SK-N-SH treated with all-trans-retinoic acid at 6 μM for 48 hours (cell line): Measurements from ENCODE around the gene SKIL.

Experiments
- ATAC-seq: fragments of 200-7000 bp; cut with Tn5 transposase; 3 replicates; pipeline ENCODE4 v1.9.1; 2020; ENCODE audit warnings: mild to moderate bottlenecking, moderate library complexity
- ARNTL ChIP-seq: fragments of 450-650 bp; formaldehyde crosslinking; IDR thresholded peaks from 2 replicates; pipeline ENCODE4 v1.5.0; 2020; ENCODE audit warnings: low read depth, mild to moderate bottlenecking, moderate library complexity, borderline replicate concordance
- BACH2 ChIP-seq: fragments of 250-450 bp; sonication (Bioruptor Pico); IDR thresholded peaks from 2 replicates; pipeline ENCODE4 v1.9.0; 2021; ENCODE audit warnings: mild to moderate bottlenecking, borderline replicate concordance
- CSDC2 ChIP-seq: fragments of 250-450 bp; sonication (Bioruptor Pico); IDR thresholded peaks from 2 replicates; pipeline ENCODE4 v1.5.0; 2020; ENCODE audit warnings: mild to moderate bottlenecking, moderate library complexity
- CSRNP3 ChIP-seq: fragments of 250-450 bp; sonication (Bioruptor Pico); IDR thresholded peaks from 2 replicates; pipeline ENCODE4 v1.5.1; 2021; ENCODE audit warnings: mild to moderate bottlenecking, moderate library complexity
- ESRRG ChIP-seq: fragments of 250-450 bp; sonication (Bioruptor Pico); IDR thresholded peaks from 2 replicates; pipeline ENCODE4 v1.6.1; 2021; ENCODE audit warnings: mild to moderate bottlenecking
- ISL1 ChIP-seq: fragments of 250-450 bp; sonication (Bioruptor Pico); IDR thresholded peaks from 2 replicates; pipeline ENCODE4 v2.1.2; 2022; ENCODE audit warnings: mild to moderate bottlenecking, moderate library complexity
- OSR1 ChIP-seq: fragments of 250-450 bp; sonication (Bioruptor Pico); IDR thresholded peaks from 2 replicates; pipeline ENCODE4 v1.8.0; 2022; ENCODE audit warnings: moderate library complexity, mild to moderate bottlenecking, inconsistent platforms
- POU6F1 ChIP-seq: fragments of 250-450 bp; sonication (Bioruptor Pico); IDR thresholded peaks from 2 replicates; pipeline ENCODE4 v1.8.0; 2021; ENCODE audit warnings: low read depth, mild to moderate bottlenecking, moderate library complexity, borderline replicate concordance
- PPARA ChIP-seq: fragments of 250-450 bp; sonication (Bioruptor Pico); IDR thresholded peaks from 2 replicates; pipeline ENCODE4 v1.5.0; 2020; ENCODE audit warnings: mild to moderate bottlenecking, borderline replicate concordance
- SNAI2 ChIP-seq: fragments of 250-450 bp; sonication (Bioruptor Pico); IDR thresholded peaks from 2 replicates; pipeline ENCODE4 v1.5.0; 2020; ENCODE audit warnings: mild to moderate bottlenecking, moderate library complexity
- TCF4 ChIP-seq: fragments of 250-450 bp; sonication (Bioruptor Pico); IDR thresholded peaks from 2 replicates; pipeline ENCODE4 v1.8.0; 2021; ENCODE audit warnings: mild to moderate bottlenecking, moderate library complexity, borderline replicate concordance
- TOX ChIP-seq: fragments of 250-450 bp; sonication (Bioruptor Pico); IDR thresholded peaks from 2 replicates; pipeline ENCODE4 v1.8.0; 2021; ENCODE audit warnings: mild to moderate bottlenecking, moderate library complexity, borderline replicate concordance
- ZC3H10 ChIP-seq: fragments of 250-450 bp; sonication (Bioruptor Pico); IDR thresholded peaks from 2 replicates; pipeline ENCODE4 v1.5.1; 2021; ENCODE audit warnings: mild to moderate bottlenecking, moderate library complexity
- ZFP3 ChIP-seq: fragments of 250-450 bp; sonication (Bioruptor Pico); IDR thresholded peaks from 2 replicates; pipeline ENCODE4 v1.5.0; 2020; ENCODE audit warnings: mild to moderate bottlenecking, moderate library complexity
- ZFP30 ChIP-seq: fragments of 450-650 bp; formaldehyde crosslinking; IDR thresholded peaks from 2 replicates; pipeline ENCODE4 v1.5.0; 2022; ENCODE audit warnings: mild to moderate bottlenecking, moderate library complexity
- ZNF565 ChIP-seq: fragments of 450-650 bp; formaldehyde crosslinking; conservative IDR thresholded peaks from 2 replicates; pipeline ENCODE4 v1.5.0; 2020; ENCODE audit warnings: low read depth, mild to moderate bottlenecking, moderate library complexity
- ZNF8 ChIP-seq: fragments of 450-650 bp; formaldehyde crosslinking; IDR thresholded peaks from 2 replicates; pipeline ENCODE4 v1.5.0; 2020; ENCODE audit warnings: mild to moderate bottlenecking, moderate library complexity
- TF ChIP-seq, protein P1 (sequence below): fragments of 250-450 bp; sonication (Bioruptor Pico); IDR thresholded peaks from 2 replicates; pipeline ENCODE4 v1.5.0; 2020; ENCODE audit warnings: mild to moderate bottlenecking, moderate library complexity
- TF ChIP-seq, protein P2 (sequence below): fragments of 250-450 bp; sonication (Bioruptor Pico); IDR thresholded peaks from 2 replicates; pipeline ENCODE4 v1.5.1; 2020; ENCODE audit warnings: low read depth, mild to moderate bottlenecking, moderate library complexity
- TF ChIP-seq, protein P3 (sequence below): fragments of 250-450 bp; sonication (Bioruptor Pico); IDR thresholded peaks from 2 replicates; pipeline ENCODE4 v1.8.0; 2020; ENCODE audit warnings: mild to moderate bottlenecking, moderate library complexity, borderline replicate concordance

Gene SKIL

GRCh38 chr3:170352936-170353335 lies 4.6 kb upstream of the SKIL start:
- TF ChIP-seq ZNF565 (CRISPR knock-in tag) (no peak), TOX (CRISPR knock-in tag) (no peak)
- TF ChIP-seq, all 23 proteins: peak for 0
- ATAC-seq, result no peak

DNA sequence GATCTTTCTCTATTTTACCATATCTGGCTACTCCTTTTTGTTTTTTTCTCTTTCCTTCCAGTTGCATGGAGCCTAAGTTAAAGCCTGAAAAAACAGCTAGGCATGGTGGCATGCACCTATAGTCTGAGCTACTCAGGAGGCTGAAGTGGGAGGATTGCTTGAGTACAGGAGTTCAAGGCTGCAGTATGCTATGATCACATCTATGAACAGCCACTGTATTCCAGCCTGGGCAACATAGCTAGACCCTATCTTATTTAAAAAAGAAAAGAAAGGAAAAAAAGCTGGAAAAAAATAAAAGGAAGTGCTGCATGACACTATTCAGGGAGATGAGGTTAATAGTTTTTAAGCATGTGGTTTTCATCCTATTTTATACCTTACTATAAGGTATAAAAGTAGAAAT lies 4.0 kb upstream of the SKIL start:
- TF ChIP-seq ZNF565 (CRISPR knock-in tag), result no peak
- TF ChIP-seq OSR1 (CRISPR knock-in tag), result no peak
- TF ChIP-seq TOX (CRISPR knock-in tag), result no peak
- TF ChIP-seq TCF4 (CRISPR knock-in tag), result no peak
- no peak for TF ChIP-seq ZFP30 (CRISPR knock-in tag)
- TF ChIP-seq ISL1 (CRISPR knock-in tag), result no peak
- TF ChIP-seq, protein P1, sequence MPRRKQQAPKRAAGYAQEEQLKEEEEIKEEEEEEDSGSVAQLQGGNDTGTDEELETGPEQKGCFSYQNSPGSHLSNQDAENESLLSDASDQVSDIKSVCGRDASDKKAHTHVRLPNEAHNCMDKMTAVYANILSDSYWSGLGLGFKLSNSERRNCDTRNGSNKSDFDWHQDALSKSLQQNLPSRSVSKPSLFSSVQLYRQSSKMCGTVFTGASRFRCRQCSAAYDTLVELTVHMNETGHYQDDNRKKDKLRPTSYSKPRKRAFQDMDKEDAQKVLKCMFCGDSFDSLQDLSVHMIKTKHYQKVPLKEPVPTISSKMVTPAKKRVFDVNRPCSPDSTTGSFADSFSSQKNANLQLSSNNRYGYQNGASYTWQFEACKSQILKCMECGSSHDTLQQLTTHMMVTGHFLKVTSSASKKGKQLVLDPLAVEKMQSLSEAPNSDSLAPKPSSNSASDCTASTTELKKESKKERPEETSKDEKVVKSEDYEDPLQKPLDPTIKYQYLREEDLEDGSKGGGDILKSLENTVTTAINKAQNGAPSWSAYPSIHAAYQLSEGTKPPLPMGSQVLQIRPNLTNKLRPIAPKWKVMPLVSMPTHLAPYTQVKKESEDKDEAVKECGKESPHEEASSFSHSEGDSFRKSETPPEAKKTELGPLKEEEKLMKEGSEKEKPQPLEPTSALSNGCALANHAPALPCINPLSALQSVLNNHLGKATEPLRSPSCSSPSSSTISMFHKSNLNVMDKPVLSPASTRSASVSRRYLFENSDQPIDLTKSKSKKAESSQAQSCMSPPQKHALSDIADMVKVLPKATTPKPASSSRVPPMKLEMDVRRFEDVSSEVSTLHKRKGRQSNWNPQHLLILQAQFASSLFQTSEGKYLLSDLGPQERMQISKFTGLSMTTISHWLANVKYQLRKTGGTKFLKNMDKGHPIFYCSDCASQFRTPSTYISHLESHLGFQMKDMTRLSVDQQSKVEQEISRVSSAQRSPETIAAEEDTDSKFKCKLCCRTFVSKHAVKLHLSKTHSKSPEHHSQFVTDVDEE (CRISPR knock-in tag), result no peak
- TF ChIP-seq CSDC2 (CRISPR knock-in tag), result no peak
- TF ChIP-seq SNAI2, result no peak
- no peak for TF ChIP-seq ZFP3 (CRISPR knock-in tag)
- no peak for TF ChIP-seq ZC3H10 (CRISPR knock-in tag)
- TF ChIP-seq POU6F1 (CRISPR knock-in tag), result no peak
- TF ChIP-seq, protein P2, sequence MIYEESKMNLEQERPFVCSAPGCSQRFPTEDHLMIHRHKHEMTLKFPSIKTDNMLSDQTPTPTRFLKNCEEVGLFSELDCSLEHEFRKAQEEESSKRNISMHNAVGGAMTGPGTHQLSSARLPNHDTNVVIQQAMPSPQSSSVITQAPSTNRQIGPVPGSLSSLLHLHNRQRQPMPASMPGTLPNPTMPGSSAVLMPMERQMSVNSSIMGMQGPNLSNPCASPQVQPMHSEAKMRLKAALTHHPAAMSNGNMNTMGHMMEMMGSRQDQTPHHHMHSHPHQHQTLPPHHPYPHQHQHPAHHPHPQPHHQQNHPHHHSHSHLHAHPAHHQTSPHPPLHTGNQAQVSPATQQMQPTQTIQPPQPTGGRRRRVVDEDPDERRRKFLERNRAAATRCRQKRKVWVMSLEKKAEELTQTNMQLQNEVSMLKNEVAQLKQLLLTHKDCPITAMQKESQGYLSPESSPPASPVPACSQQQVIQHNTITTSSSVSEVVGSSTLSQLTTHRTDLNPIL, result no peak
- no peak for TF ChIP-seq ZNF8 (CRISPR knock-in tag)
- TF ChIP-seq ESRRG, result no peak
- no peak for TF ChIP-seq BACH2 (CRISPR knock-in tag)
- TF ChIP-seq CSRNP3 (CRISPR knock-in tag), result no peak
- no peak for ATAC-seq

DNA sequence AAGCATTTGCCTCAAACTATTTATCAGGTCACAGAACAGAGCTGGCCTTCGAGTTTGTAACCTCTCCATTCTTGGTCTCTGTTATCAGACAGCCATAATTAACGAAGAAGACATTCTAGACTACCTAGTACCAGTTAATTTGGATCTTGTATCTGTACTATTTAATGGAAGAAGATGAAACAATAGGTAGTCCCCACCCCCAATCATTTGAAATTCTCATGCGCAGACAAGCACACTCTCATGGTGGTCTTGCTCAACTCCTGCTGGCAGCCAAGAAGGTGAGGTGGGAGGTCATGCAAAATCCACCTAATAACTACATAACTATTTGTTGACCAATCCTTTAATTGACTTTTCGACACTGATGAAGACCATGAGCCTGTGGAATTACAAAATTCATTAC lies 2.8 kb upstream of the SKIL start:
- TF ChIP-seq TCF4 (CRISPR knock-in tag) (no peak), CSRNP3 (CRISPR knock-in tag) (no peak), ZNF8 (CRISPR knock-in tag) (no peak), ZFP30 (CRISPR knock-in tag) (no peak), BACH2 (CRISPR knock-in tag) (no peak), ZNF565 (CRISPR knock-in tag) (no peak), ISL1 (CRISPR knock-in tag) (no peak), ARNTL (CRISPR knock-in tag) (no peak), SNAI2 (no peak), PPARA (CRISPR knock-in tag) (no peak), TOX (CRISPR knock-in tag) (no peak)
- TF ChIP-seq, protein P3, sequence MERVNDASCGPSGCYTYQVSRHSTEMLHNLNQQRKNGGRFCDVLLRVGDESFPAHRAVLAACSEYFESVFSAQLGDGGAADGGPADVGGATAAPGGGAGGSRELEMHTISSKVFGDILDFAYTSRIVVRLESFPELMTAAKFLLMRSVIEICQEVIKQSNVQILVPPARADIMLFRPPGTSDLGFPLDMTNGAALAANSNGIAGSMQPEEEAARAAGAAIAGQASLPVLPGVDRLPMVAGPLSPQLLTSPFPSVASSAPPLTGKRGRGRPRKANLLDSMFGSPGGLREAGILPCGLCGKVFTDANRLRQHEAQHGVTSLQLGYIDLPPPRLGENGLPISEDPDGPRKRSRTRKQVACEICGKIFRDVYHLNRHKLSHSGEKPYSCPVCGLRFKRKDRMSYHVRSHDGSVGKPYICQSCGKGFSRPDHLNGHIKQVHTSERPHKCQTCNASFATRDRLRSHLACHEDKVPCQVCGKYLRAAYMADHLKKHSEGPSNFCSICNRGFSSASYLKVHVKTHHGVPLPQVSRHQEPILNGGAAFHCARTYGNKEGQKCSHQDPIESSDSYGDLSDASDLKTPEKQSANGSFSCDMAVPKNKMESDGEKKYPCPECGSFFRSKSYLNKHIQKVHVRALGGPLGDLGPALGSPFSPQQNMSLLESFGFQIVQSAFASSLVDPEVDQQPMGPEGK, result no peak
- TF ChIP-seq, protein P1 (CRISPR knock-in tag), result no peak
- no peak for ATAC-seq
